ENCODE results near the gene ELAC2.

Gene ELAC2

GRCh38 chr17:12961655-12962054 is 56.2 kb downstream of the ELAC2 start:
- Histone ChIP-seq H3K79me2 (no peaks in the 10 kb centered on the region), H3K9me3 (ENCODE audit: control insufficient read depth, low read length) (no peaks in the 10 kb centered on the region), H2AFZ (no peak overlapping the region), H3K4me1 (no peaks in the 10 kb centered on the region), H3K9ac (no peak overlapping the region), H3K36me3 (ENCODE audit: control insufficient read depth, insufficient read depth, low read length) (no peaks in the 10 kb centered on the region), H3K27me3 (ENCODE audit: control insufficient read depth, insufficient read depth, low read length) (no peaks in the 10 kb centered on the region), H3K4me2 (ENCODE audit: low read length) (no peak overlapping the region), H3K4me3 (ENCODE audit: low read depth, low read length) (no peak overlapping the region), H3K27ac (no peak overlapping the region)
- no peak for TF ChIP-seq CTCF (IDR thresholded peaks at IDR 0.05)

GRCh38 chr17:12959441-12959840 is 58.4 kb downstream of the ELAC2 start:
- H3K79me2 ChIP-seq, result no peaks in the 10 kb centered on the region
- H3K9ac ChIP-seq, result no peak overlapping the region
- no peak overlapping the region for H3K4me2 ChIP-seq (ENCODE audit: low read length)
- no peaks in the 10 kb centered on the region for H3K27me3 ChIP-seq (ENCODE audit: control insufficient read depth, insufficient read depth, low read length)
- no peak for TF ChIP-seq CTCF (IDR thresholded peaks at IDR 0.05)
- H2AFZ ChIP-seq, result no peak overlapping the region
- no peaks in the 10 kb centered on the region for H3K9me3 ChIP-seq (ENCODE audit: control insufficient read depth, low read length)
- H3K27ac ChIP-seq, result no peak overlapping the region
- H3K4me3 ChIP-seq (ENCODE audit: low read depth, low read length), result no peak overlapping the region
- no peaks in the 10 kb centered on the region for H3K36me3 ChIP-seq (ENCODE audit: control insufficient read depth, insufficient read depth, low read length)
- H3K4me1 ChIP-seq, result no peaks in the 10 kb centered on the region

DNA sequence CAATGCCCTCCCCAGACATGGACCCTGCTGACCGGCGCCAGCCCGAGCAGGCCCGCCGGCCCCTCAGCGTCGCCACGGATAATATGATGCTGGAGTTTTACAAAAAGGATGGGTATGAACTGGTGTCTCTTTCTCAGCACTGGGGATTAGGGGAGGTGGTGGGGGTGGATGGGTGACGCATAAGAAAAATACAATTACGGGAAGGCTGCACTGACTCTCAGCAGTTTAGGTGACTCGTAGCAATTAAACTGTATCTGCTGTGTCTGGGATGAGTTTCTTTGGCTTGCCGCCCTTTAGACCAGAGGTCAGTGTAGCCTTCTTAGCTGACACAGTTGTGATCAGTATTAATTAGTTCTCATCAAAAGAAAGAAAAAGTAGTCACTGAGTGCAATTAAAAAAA is 59.0 kb downstream of the ELAC2 start:
- H3K27ac ChIP-seq, result no peak overlapping the region
- H3K9me3 ChIP-seq (ENCODE audit: control insufficient read depth, low read length), result no peaks in the 10 kb centered on the region
- H3K9ac ChIP-seq, result no peak overlapping the region
- no peak for TF ChIP-seq CTCF (IDR thresholded peaks at IDR 0.05)
- H3K4me3 ChIP-seq (ENCODE audit: low read depth, low read length), result no peak overlapping the region
- H3K27me3 ChIP-seq (ENCODE audit: control insufficient read depth, insufficient read depth, low read length), result no peaks in the 10 kb centered on the region
- no peaks in the 10 kb centered on the region for H3K36me3 ChIP-seq (ENCODE audit: control insufficient read depth, insufficient read depth, low read length)
- no peaks in the 10 kb centered on the region for H3K79me2 ChIP-seq
- no peaks in the 10 kb centered on the region for H3K4me1 ChIP-seq
- H2AFZ ChIP-seq, result no peak overlapping the region
- H3K4me2 ChIP-seq (ENCODE audit: low read length), result no peak overlapping the region

GRCh38 chr17:12955521-12955920 is 62.3 kb downstream of the ELAC2 start:
- Histone ChIP-seq H2AFZ (no peak overlapping the region), H3K27me3 (ENCODE audit: control insufficient read depth, insufficient read depth, low read length) (no peaks in the 10 kb centered on the region), H3K4me3 (ENCODE audit: low read depth, low read length) (no peak overlapping the region), H3K79me2 (no peaks in the 10 kb centered on the region), H3K36me3 (ENCODE audit: control insufficient read depth, insufficient read depth, low read length) (no peaks in the 10 kb centered on the region), H3K9me3 (ENCODE audit: control insufficient read depth, low read length) (no peaks in the 10 kb centered on the region), H3K4me2 (ENCODE audit: low read length) (no peak overlapping the region), H3K27ac (no peak overlapping the region), H3K9ac (no peak overlapping the region), H3K4me1 (no peaks in the 10 kb centered on the region)
- no peak for TF ChIP-seq CTCF (IDR thresholded peaks at IDR 0.05)

DNA sequence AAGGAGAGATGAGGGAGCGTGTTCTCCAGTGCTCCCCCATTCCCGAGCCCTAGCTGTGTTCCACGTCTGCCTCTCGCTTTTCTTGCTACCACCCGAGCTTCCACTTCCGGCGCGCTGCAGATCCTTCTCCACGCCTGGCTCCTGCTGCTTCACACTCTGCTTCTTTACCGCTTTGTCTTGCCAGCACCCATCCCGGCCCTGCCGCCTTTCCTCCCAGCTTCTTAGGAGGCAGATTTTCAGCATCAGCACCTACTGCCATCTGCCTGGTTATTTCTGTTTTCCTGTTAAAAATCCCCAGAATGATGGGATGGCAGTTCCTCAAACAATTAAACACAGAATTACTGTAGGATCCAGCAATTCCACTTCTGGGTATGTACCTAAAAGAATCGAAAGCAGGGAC is 64.7 kb downstream of the ELAC2 start:
- Histone ChIP-seq H3K4me1 (no peaks in the 10 kb centered on the region), H3K79me2 (no peaks in the 10 kb centered on the region), H3K9ac (no peak overlapping the region), H3K36me3 (ENCODE audit: control insufficient read depth, insufficient read depth, low read length) (no peaks in the 10 kb centered on the region), H2AFZ (no peak overlapping the region), H3K4me3 (ENCODE audit: low read depth, low read length) (no peak overlapping the region), H3K27ac (no peak overlapping the region), H3K4me2 (ENCODE audit: low read length) (no peak overlapping the region), H3K9me3 (ENCODE audit: control insufficient read depth, low read length) (no peaks in the 10 kb centered on the region), H3K27me3 (ENCODE audit: control insufficient read depth, insufficient read depth, low read length) (no peaks in the 10 kb centered on the region)
- no peak for TF ChIP-seq CTCF (IDR thresholded peaks at IDR 0.05)
